HCT116 (cell line): ENCODE measurements around the gene SAG. TPM values are rescaled to one million over a fixed set of nuclear protein-coding genes. Genes with fewer than 3 reads are reported as not detected.

Source experiments
- ATAC-seq: fragments of 200-7000 bp; cut with Tn5 transposase; 2 replicates; pipeline ENCODE4 v1.9.1; 2020; ENCODE audit warnings: mild to moderate bottlenecking, moderate library complexity
- BruUV-seq: library from RNA; stranded (reverse); fragments of 400-500 nt; replicated peaks from 2 replicates; lab custom pipeline; 2021; lab: Mats Ljungman, UMichigan
- CTCF ChIA-PET: fragments of 300-600 bp; sonication (Branson Sonifier 250); formaldehyde crosslinking; loops from one replicate; lab custom pipeline; 2021; ENCODE audit warnings: antibody characterized with exemption; lab: Charles Lee
- POLR2A ChIA-PET: fragments of 300-600, 350-600 bp; sonication (Branson Sonifier 250); formaldehyde crosslinking; loops from one replicate; lab custom pipeline; 2021; ENCODE audit warnings: antibody characterized with exemption; lab: Charles Lee
- RAD21 ChIA-PET, 2 experiments: fragments of 300-600 bp; sonication (Branson Sonifier 250); formaldehyde crosslinking; loops; one replicate each; lab custom pipeline; 2023; ENCODE audit warnings: low total read pairs in 2 of 2; ENCODE audit not compliant: uncharacterized antibody in 2 of 2, unreplicated experiment in 2 of 2, low non-redundant PET in 1 of 2; lab: Charles Lee
- DNase-seq: peaks from one replicate; pipeline ENCODE4 v3.0.0-alpha.2; 2010; ENCODE audit warnings: low read depth, low spot score
- H2AFZ ChIP-seq: fragments of 200-600 bp; shearing (Covaris generic), sonication (generic); 2 replicates; pipeline ENCODE4 v1.6.1; 2017; ENCODE audit warnings: low read depth, mixed run types, mixed read lengths, antibody characterized with exemption, low read length; ENCODE audit not compliant: poor library complexity, severe bottlenecking
- H3K27ac ChIP-seq: 2 replicates; pipeline ENCODE4 v1.5.1; 2012; ENCODE audit warnings: low read depth, low read length
- H3K27me3 ChIP-seq: fragments of 200-600 bp; sonication (generic); 2 replicates; pipeline ENCODE4 v1.6.1; 2016; ENCODE audit warnings: mixed run types, low read length, mixed read lengths; ENCODE audit not compliant: insufficient read depth
- H3K36me3 ChIP-seq, 2 experiments: fragments of 200-500 bp in 1 of 2; fragments of 200-600 bp in 1 of 2; sonication (Bioruptor generic) in 1 of 2; sonication (generic) in 1 of 2; 2 replicates each; pipeline versions ENCODE4 v1.5.1 to v1.6.1; 2014 to 2016; ENCODE audit warnings: low read length in 2 of 2, inconsistent platforms in 1 of 2, mixed read lengths in 1 of 2, mixed run types in 1 of 2; ENCODE audit not compliant: insufficient read depth in 2 of 2, control insufficient read depth in 1 of 2
- H3K4me1 ChIP-seq, 2 experiments: fragments of 200-600 bp in 1 of 2; sonication (generic) in 1 of 2; 2 replicates each; pipeline versions ENCODE4 v1.5.1 to v1.6.1; 2012 to 2017; ENCODE audit warnings: low read length in 2 of 2, inconsistent platforms in 1 of 2, mild to moderate bottlenecking in 1 of 2, mixed read lengths in 1 of 2, mixed run types in 1 of 2, moderate library complexity in 1 of 2; ENCODE audit not compliant: insufficient read depth in 2 of 2, control insufficient read depth in 1 of 2
- H3K4me2 ChIP-seq: fragments of 200-600 bp; sonication (generic); 2 replicates; pipeline ENCODE4 v1.6.1; 2017; ENCODE audit warnings: mixed run types, low read length, mixed read lengths
- H3K4me3 ChIP-seq, 2 experiments: fragments of 200-600 bp in 1 of 2; sonication (generic) in 1 of 2; replicated peaks in 1 of 2; 2 replicates each; pipeline ENCODE4 v1.5.1; 2011 to 2016; ENCODE audit warnings: low read length in 2 of 2, control low read depth in 1 of 2, low read depth in 1 of 2, mild to moderate bottlenecking in 1 of 2, mixed read lengths in 1 of 2, mixed run types in 1 of 2
- H3K79me2 ChIP-seq: fragments of 200-600 bp; sonication (generic); 2 replicates; pipeline ENCODE4 v1.6.1; 2017; ENCODE audit warnings: mild to moderate bottlenecking, mixed run types, low read length, moderate library complexity, mixed read lengths; ENCODE audit not compliant: insufficient read depth
- H3K9ac ChIP-seq: fragments of 200-600 bp; sonication (generic); 2 replicates; pipeline ENCODE4 v1.6.1; 2016; ENCODE audit warnings: low read length, mixed read lengths
- H3K9me2 ChIP-seq: fragments of 200-600 bp; sonication (generic), shearing (Covaris generic); 2 replicates; pipeline ENCODE4 v1.6.1; 2017; ENCODE audit warnings: mixed run types, mild to moderate bottlenecking, moderate library complexity; ENCODE audit not compliant: insufficient read depth
- H3K9me3 ChIP-seq, 2 experiments: fragments of 200-500 bp in 1 of 2; fragments of 200-600 bp in 1 of 2; sonication (Bioruptor generic) in 1 of 2; sonication (generic) in 1 of 2; 2 replicates each; pipeline ENCODE4 v1.6.1; 2014 to 2017; ENCODE audit warnings: low read length in 2 of 2, mixed read lengths in 2 of 2, inconsistent platforms in 1 of 2, low read depth in 1 of 2, mild to moderate bottlenecking in 1 of 2, mixed run types in 1 of 2, moderate library complexity in 1 of 2; ENCODE audit not compliant: control insufficient read depth in 1 of 2, insufficient read depth in 1 of 2
- H4K20me1 ChIP-seq: fragments of 200-600 bp; sonication (generic), shearing (Covaris generic); 2 replicates; pipeline ENCODE4 v1.6.1; 2017; ENCODE audit warnings: mixed run types, mild to moderate bottlenecking, moderate library complexity; ENCODE audit not compliant: insufficient read depth
- CBX3 ChIP-seq: IDR thresholded peaks from 2 replicates; pipeline ENCODE4 v1.6.1; 2012; ENCODE audit warnings: low read depth
- CEBPB ChIP-seq: IDR thresholded peaks from 2 replicates; pipeline ENCODE4 v1.6.1; 2012; ENCODE audit warnings: low read depth
- FOSL1 ChIP-seq: IDR thresholded peaks from 2 replicates; pipeline ENCODE4 v1.6.1; 2012; ENCODE audit warnings: low read depth
- JUND ChIP-seq: IDR thresholded peaks from 2 replicates; pipeline ENCODE4 v1.6.1; 2012
- POLR2A ChIP-seq: IDR thresholded peaks from 2 replicates; pipeline ENCODE4 v1.7.0; 2011; ENCODE audit warnings: borderline replicate concordance; ENCODE audit not compliant: insufficient read depth, insufficient read length; ENCODE audit errors: extremely low read depth
- RAD21 ChIP-seq: IDR thresholded peaks from 2 replicates; pipeline ENCODE4 v1.6.1; 2012; ENCODE audit warnings: low read depth, mild to moderate bottlenecking
- SP1 ChIP-seq: IDR thresholded peaks from 2 replicates; pipeline ENCODE4 v1.6.1; 2012; ENCODE audit warnings: low read depth
- ZNF274 ChIP-seq: fragments of 200-500 bp; sonication (Bioruptor generic); IDR thresholded peaks from 2 replicates; pipeline ENCODE4 v1.6.1; 2014; ENCODE audit warnings: mild to moderate bottlenecking, low read depth, low read length, inconsistent platforms
- intact Hi-C: fragments of 100-400 bp; cut with micrococcal nuclease; formaldehyde crosslinking; loops from 2 replicates; pipeline ENCODE4 v1.10.0; 2022
- total RNA-seq: library from RNA; stranded (reverse); gene quantifications from one replicate; pipeline ENCODE4 v1.2.1, GENCODE V29; 2021; ENCODE audit not compliant: unreplicated experiment
- TF ChIP-seq, protein P1 (sequence below), 3 experiments: fragments of 200-600 bp in 1 of 3; sonication (generic) in 1 of 3; IDR thresholded peaks in 2 of 3; conservative IDR thresholded peaks in 1 of 3; 2 replicates each; pipeline ENCODE4 v1.5.1; 2012 to 2017; ENCODE audit warnings: low read depth in 2 of 3, low read length in 2 of 3, antibody characterized with exemption in 1 of 3, borderline replicate concordance in 1 of 3, control low read depth in 1 of 3, mild to moderate bottlenecking in 1 of 3, mixed read lengths in 1 of 3, mixed run types in 1 of 3, moderate library complexity in 1 of 3; ENCODE audit not compliant: insufficient read depth in 1 of 3
- TF ChIP-seq, protein P2 (sequence below): IDR thresholded peaks from 2 replicates; pipeline ENCODE4 v1.6.1; 2012; ENCODE audit warnings: low read depth
- TF ChIP-seq, protein P3 (sequence below): IDR thresholded peaks from 2 replicates; pipeline ENCODE4 v1.6.1; 2012

SAG gene
- total RNA-seq, 1 experiment from 2014 or later = not detected

DNA sequence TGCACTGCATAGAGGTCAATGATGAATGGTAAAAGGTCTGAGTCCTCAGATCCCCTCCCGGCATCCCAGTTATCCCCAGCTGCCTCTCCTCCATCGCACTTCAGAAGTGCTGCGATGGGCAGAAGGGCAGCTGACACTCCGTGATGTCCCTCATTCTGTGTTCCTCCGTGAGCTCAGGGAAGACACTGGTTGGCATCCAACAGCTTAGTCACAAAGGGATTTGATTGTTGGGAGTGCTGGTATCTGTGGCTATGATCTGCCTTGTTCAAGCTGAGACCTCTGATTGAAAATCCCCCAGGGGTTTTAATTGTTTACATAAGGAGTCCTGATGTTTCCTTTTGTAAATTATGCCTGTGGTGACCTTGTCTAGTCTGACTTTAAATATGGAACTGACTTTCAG, 19.0 kb upstream of the SAG start:
- CTCF ChIA-PET = no interaction called here
- intact Hi-C loops = loop anchor here (10.0 kb wide), 1 partner anchor 156 kb away; no protein-coding TSS in a partner anchor
- ATAC-seq = no peak
- Histone ChIP-seq H3K4me3 (no peak overlapping the region), H3K9me2 (no peaks in the 10 kb centered on the region), H3K9ac (no peak overlapping the region), H3K4me1 (no peaks in the 10 kb centered on the region), H4K20me1 (no peaks in the 10 kb centered on the region), H3K79me2 (0 out of 2 replicates have a peak, but pooled peaks cover 9% of the 10 kb centered on the region), H3K4me2 (no peak overlapping the region), H3K36me3 (peaks cover 48 to 66% of the 10 kb centered on the region in 2 experiments), H3K9me3 (no peaks in the 10 kb centered on the region), H2AFZ (no peak overlapping the region), H3K27ac (no peak overlapping the region; the same call in 1 of the 2 replicates), H3K27me3 (no peaks in the 10 kb centered on the region)
- no peak for DNase-seq
- no peak for TF ChIP-seq FOSL1
- TF ChIP-seq, protein P1, sequence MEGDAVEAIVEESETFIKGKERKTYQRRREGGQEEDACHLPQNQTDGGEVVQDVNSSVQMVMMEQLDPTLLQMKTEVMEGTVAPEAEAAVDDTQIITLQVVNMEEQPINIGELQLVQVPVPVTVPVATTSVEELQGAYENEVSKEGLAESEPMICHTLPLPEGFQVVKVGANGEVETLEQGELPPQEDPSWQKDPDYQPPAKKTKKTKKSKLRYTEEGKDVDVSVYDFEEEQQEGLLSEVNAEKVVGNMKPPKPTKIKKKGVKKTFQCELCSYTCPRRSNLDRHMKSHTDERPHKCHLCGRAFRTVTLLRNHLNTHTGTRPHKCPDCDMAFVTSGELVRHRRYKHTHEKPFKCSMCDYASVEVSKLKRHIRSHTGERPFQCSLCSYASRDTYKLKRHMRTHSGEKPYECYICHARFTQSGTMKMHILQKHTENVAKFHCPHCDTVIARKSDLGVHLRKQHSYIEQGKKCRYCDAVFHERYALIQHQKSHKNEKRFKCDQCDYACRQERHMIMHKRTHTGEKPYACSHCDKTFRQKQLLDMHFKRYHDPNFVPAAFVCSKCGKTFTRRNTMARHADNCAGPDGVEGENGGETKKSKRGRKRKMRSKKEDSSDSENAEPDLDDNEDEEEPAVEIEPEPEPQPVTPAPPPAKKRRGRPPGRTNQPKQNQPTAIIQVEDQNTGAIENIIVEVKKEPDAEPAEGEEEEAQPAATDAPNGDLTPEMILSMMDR (IDR thresholded peaks at IDR 0.05 in 2 of 3, conservative IDR thresholded peaks at IDR 0.05 in 1 of 3; ENCODE audit: borderline replicate concordance in 1 of 3, insufficient read depth in 1 of 3, low read depth in 2 of 3, low read length in 2 of 3) = no peak
- no peak for TF ChIP-seq CEBPB
- TF ChIP-seq ZNF274 = no peak
- TF ChIP-seq SP1 = no peak
- TF ChIP-seq, protein P2, sequence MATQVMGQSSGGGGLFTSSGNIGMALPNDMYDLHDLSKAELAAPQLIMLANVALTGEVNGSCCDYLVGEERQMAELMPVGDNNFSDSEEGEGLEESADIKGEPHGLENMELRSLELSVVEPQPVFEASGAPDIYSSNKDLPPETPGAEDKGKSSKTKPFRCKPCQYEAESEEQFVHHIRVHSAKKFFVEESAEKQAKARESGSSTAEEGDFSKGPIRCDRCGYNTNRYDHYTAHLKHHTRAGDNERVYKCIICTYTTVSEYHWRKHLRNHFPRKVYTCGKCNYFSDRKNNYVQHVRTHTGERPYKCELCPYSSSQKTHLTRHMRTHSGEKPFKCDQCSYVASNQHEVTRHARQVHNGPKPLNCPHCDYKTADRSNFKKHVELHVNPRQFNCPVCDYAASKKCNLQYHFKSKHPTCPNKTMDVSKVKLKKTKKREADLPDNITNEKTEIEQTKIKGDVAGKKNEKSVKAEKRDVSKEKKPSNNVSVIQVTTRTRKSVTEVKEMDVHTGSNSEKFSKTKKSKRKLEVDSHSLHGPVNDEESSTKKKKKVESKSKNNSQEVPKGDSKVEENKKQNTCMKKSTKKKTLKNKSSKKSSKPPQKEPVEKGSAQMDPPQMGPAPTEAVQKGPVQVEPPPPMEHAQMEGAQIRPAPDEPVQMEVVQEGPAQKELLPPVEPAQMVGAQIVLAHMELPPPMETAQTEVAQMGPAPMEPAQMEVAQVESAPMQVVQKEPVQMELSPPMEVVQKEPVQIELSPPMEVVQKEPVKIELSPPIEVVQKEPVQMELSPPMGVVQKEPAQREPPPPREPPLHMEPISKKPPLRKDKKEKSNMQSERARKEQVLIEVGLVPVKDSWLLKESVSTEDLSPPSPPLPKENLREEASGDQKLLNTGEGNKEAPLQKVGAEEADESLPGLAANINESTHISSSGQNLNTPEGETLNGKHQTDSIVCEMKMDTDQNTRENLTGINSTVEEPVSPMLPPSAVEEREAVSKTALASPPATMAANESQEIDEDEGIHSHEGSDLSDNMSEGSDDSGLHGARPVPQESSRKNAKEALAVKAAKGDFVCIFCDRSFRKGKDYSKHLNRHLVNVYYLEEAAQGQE = no peak
- no peak for TF ChIP-seq POLR2A
- TF ChIP-seq RAD21 = no peak
- no peak for TF ChIP-seq JUND
- TF ChIP-seq CBX3 = no peak
- TF ChIP-seq, protein P3, sequence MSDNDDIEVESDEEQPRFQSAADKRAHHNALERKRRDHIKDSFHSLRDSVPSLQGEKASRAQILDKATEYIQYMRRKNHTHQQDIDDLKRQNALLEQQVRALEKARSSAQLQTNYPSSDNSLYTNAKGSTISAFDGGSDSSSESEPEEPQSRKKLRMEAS = no peak
- RAD21 ChIA-PET = no interaction called here
- POLR2A ChIA-PET = no interaction called here
- BruUV-seq = no TSS peak
